Hematopoietic multipotent progenitor cell treated with erythropoietin and hydrocortisone succinate and interleukin-3 and kit ligand, for 17 days (in vitro differentiated cells): ENCODE data around the gene TMEM62.
A peak's percentile ranks its signal among the peaks of the same experiment; 100 is the strongest.

Experiments used
- DNase-seq: peaks from one replicate; pipeline ENCODE4 v3.0.0-alpha.2; 2015; ENCODE audit warnings: low spot score

Gene TMEM62

GRCh38 chr15:43133430-43134156, at the start of gene TMEM62:
Gene TMEM62, plus strand, starts transcription at chr15:43133586. Its CDS starts 217 bp downstream, at chr15:43133803.
- DNase-seq: peak; percentile 55

GRCh38 chr15:43085921-43086320, 47.5 kb upstream of the TMEM62 start:
- DNase-seq: no peak

- no peak for DNase-seq
Observed at GRCh38 chr15:43086551-43086950, 46.8 kb upstream of the TMEM62 start.

GRCh38 chr15:43091859-43092258, 41.5 kb upstream of the TMEM62 start:
- DNase-seq: no peak

- no peak for DNase-seq
Observed at GRCh38 chr15:43093026-43093425, 40.4 kb upstream of the TMEM62 start.

GRCh38 chr15:43094416-43095030, 38.9 kb upstream of the TMEM62 start:
- peak; percentile 63 for DNase-seq

- peak; percentile 70 for DNase-seq
Observed at GRCh38 chr15:43095243-43095642, 38.1 kb upstream of the TMEM62 start.

- DNase-seq: no peak
Observed at GRCh38 chr15:43095708-43096347, 37.6 kb upstream of the TMEM62 start.

GRCh38 chr15:43096411-43096810, 37.0 kb upstream of the TMEM62 start:
- DNase-seq: no peak

- DNase-seq: no peak
Observed at GRCh38 chr15:43099105-43099845, 34.1 kb upstream of the TMEM62 start.

GRCh38 chr15:43100971-43101370, 32.4 kb upstream of the TMEM62 start:
- DNase-seq: no peak

- no peak for DNase-seq
Observed at GRCh38 chr15:43102187-43102586, 31.2 kb upstream of the TMEM62 start.

- DNase-seq: no peak
Observed at GRCh38 chr15:43103907-43104306, 29.5 kb upstream of the TMEM62 start.

- peak; percentile 38 for DNase-seq
Observed at GRCh38 chr15:43104426-43104825, 29.0 kb upstream of the TMEM62 start.

GRCh38 chr15:43105077-43105736, 28.2 kb upstream of the TMEM62 start:
- DNase-seq: peak; percentile 68

GRCh38 chr15:43105778-43106485, 27.5 kb upstream of the TMEM62 start, which contains the start of gene UBR1:
Gene UBR1, minus strand, starts transcription at chr15:43106038. Its CDS starts 16 bp downstream, at chr15:43106022.
- DNase-seq: peak; percentile 90

GRCh38 chr15:43106486-43106829, 26.9 kb upstream of the TMEM62 start:
- DNase-seq: no peak

GRCh38 chr15:43107751-43108150, 25.6 kb upstream of the TMEM62 start:
- DNase-seq: no peak

GRCh38 chr15:43111354-43111753, 22.0 kb upstream of the TMEM62 start:
- DNase-seq: no peak

- no peak for DNase-seq
Observed at GRCh38 chr15:43118286-43118685, 15.1 kb upstream of the TMEM62 start.

GRCh38 chr15:43118829-43119228, 14.6 kb upstream of the TMEM62 start:
- DNase-seq: no peak
